HFFc6 (cell line): ENCODE data around the gene MAP1LC3C. TPM values are rescaled to one million over a fixed set of nuclear protein-coding genes. Genes with fewer than 3 reads are reported as not detected.
"Not testable (repeated sequence)": the region's sequence is repeated elsewhere in the genome, so short reads cannot be mapped to it uniquely, and the experiment has no call there.

Experiments used
- DNase-seq: peaks from one replicate; pipeline ENCODE4 v3.0.0-alpha.2; 2018
- H3K27ac Mint-ChIP-seq: 2 replicates; pipeline ENCODE4 v1.8.0; 2020; ENCODE audit warnings: mild to moderate bottlenecking, mixed read lengths
- H3K27me3 Mint-ChIP-seq: 2 replicates; pipeline ENCODE4 v1.8.0; 2021; ENCODE audit warnings: mild to moderate bottlenecking, moderate library complexity, mixed read lengths; ENCODE audit not compliant: insufficient read depth
- H3K36me3 Mint-ChIP-seq: 2 replicates; pipeline ENCODE4 v1.8.0; 2021; ENCODE audit warnings: low read depth, mixed read lengths
- H3K4me1 Mint-ChIP-seq: 2 replicates; pipeline ENCODE4 v1.8.0; 2020; ENCODE audit warnings: low read depth, mixed read lengths
- H3K4me3 Mint-ChIP-seq: 2 replicates; pipeline ENCODE4 v1.8.0; 2020; ENCODE audit warnings: mild to moderate bottlenecking, moderate library complexity, mixed read lengths
- H3K9me3 Mint-ChIP-seq: 2 replicates; pipeline ENCODE4 v1.8.0; 2020; ENCODE audit warnings: mild to moderate bottlenecking, mixed read lengths
- total RNA-seq, 6 experiments: library from RNA; stranded (reverse); fragmentation: NEBNext Ultra II Directional; extraction: Animal tissue kit (Norgen Biotek cat#: 25700); gene quantifications; 2 replicates in 1 of 6; 3 replicates in 5 of 6; pipeline ENCODE4 v1.2.3, GENCODE V29; 2021
- TF ChIP-seq, protein P1 (sequence below): fragments of 200-600 bp; sonication (generic); IDR thresholded peaks from 2 replicates; pipeline ENCODE4 v1.5.0; 2021; ENCODE audit warnings: antibody characterized with exemption, mild to moderate bottlenecking

MAP1LC3C gene
- total RNA-seq, 6 experiments from 2014 or later: not detected

DNA sequence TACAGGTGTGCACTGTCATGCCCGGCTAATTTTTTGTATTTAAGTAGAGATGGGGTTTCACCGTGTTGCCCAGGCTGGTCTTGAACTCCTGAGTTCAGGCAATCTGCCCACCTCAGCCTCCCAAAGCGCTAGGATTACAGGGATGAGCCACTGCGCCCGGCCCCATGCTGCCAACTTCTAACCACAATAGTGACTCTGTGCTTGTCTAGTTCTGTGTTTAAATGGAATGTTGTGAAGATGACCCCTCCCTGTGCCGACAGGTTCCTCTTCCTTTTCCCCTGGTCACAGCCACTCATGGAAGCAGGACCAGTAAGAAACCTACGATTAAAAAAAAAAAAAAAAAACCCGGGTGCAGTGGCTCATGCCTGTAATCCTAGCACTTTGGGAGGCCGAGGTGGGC lies 4.7 kb downstream of the MAP1LC3C start:
- Mint-ChIP-seq H3K9me3 (no peaks in the 10 kb centered on the region), H3K4me1 (peaks cover 38% of the 10 kb centered on the region), H3K27me3 (peaks cover 15% of the 10 kb centered on the region), H3K27ac (no peak overlapping the region), H3K36me3 (no peaks in the 10 kb centered on the region), H3K4me3 (no peak overlapping the region)
- DNase-seq: no peak
- TF ChIP-seq, protein P1, sequence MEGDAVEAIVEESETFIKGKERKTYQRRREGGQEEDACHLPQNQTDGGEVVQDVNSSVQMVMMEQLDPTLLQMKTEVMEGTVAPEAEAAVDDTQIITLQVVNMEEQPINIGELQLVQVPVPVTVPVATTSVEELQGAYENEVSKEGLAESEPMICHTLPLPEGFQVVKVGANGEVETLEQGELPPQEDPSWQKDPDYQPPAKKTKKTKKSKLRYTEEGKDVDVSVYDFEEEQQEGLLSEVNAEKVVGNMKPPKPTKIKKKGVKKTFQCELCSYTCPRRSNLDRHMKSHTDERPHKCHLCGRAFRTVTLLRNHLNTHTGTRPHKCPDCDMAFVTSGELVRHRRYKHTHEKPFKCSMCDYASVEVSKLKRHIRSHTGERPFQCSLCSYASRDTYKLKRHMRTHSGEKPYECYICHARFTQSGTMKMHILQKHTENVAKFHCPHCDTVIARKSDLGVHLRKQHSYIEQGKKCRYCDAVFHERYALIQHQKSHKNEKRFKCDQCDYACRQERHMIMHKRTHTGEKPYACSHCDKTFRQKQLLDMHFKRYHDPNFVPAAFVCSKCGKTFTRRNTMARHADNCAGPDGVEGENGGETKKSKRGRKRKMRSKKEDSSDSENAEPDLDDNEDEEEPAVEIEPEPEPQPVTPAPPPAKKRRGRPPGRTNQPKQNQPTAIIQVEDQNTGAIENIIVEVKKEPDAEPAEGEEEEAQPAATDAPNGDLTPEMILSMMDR: no peak

- TF ChIP-seq, protein P1: no peak
- DNase-seq: no peak
- peaks cover 18% of the 10 kb centered on the region for H3K27me3 Mint-ChIP-seq
- H3K9me3 Mint-ChIP-seq: no peaks in the 10 kb centered on the region
- no peak overlapping the region for H3K4me3 Mint-ChIP-seq
- no peaks in the 10 kb centered on the region for H3K36me3 Mint-ChIP-seq
- no peak overlapping the region for H3K27ac Mint-ChIP-seq
- peaks cover 36% of the 10 kb centered on the region for H3K4me1 Mint-ChIP-seq
Observed at GRCh38 chr1:241992734-241993133, 6.2 kb downstream of the MAP1LC3C start.

DNA sequence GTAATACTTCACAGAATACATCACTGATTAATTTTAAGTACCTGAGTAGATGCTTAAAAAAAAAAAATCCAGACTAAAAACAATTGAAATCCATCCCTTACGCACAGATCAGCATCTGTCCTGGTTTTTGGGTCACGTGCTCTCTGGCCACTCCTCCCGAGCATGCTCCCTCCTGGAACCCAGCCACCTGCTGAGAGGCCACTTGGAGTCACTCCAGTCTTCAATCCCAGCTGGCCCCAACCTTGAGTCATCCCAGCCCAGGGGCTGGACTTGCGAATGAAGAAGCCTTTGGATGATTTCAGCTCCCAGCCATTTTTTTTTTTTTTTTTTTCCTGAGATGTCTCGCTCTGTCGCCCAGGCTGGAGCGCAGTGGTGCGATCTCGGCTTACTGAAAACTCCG lies 8.9 kb downstream of the MAP1LC3C start:
- DNase-seq: peak; percentile 96
- Mint-ChIP-seq H3K36me3 (no peaks in the 10 kb centered on the region), H3K9me3 (no peaks in the 10 kb centered on the region), H3K4me3 (no peak overlapping the region), H3K27me3 (peaks cover 20% of the 10 kb centered on the region), H3K4me1 (peaks cover 36% of the 10 kb centered on the region), H3K27ac (no peak overlapping the region)
- TF ChIP-seq, protein P1: no peak

DNA sequence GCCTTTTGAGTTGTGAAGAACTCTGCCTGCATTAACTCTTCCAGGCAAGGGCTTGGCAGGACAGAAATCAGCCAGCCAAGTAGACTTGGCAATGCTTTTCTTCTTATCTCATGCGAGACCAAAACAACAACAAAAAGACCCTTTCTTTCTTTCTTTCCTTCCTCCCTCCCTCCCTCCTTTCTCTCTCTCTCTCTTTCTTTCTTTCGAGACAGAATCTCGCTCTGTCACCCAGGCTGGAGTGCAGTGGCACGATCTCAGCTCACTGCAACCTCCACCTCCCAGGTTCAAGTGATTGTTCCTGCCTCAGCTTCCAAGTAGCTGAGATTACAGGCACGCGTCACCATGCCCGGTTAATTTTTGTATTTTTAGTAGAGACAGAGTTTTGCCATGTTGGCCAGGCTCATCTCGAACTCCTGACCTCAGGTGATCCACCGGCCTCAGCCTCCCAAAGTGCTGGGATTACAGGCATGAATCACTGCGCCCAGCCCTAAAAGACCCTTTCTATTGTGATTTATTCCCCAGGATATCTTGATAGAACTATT lies 10.4 kb downstream of the MAP1LC3C start:
- not testable (repeated sequence) for DNase-seq, H3K9me3 Mint-ChIP-seq, H3K27ac Mint-ChIP-seq, H3K4me3 Mint-ChIP-seq, H3K36me3 Mint-ChIP-seq
- peaks cover 17% of the 10 kb centered on the region for H3K27me3 Mint-ChIP-seq
- peaks cover 36% of the 10 kb centered on the region for H3K4me1 Mint-ChIP-seq

DNA sequence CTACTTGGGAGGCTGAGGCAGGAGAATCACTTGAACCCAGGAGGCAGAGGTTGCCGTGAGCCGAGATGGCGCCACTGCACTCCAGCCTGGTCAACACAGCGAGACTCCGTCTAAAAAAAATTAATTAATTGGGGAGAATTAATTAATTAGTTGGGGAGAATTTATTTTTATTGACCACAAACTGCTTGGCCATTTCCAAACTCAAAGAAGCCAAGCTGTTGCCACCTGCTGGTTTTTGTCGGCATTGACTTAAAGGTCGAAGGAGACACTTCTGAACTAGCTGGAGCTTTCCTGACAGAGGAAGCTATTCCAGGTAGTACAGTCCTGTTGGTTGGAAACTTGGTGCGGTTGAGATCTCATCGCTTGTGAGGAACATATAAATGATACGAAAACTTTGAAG lies 13.1 kb downstream of the MAP1LC3C start:
- no peak overlapping the region for H3K27ac Mint-ChIP-seq
- no peak overlapping the region for H3K4me3 Mint-ChIP-seq
- TF ChIP-seq, protein P1: peak; percentile 77
- H3K27me3 Mint-ChIP-seq: peaks cover 15% of the 10 kb centered on the region
- no peaks in the 10 kb centered on the region for H3K9me3 Mint-ChIP-seq
- DNase-seq: peak; percentile 35
- H3K4me1 Mint-ChIP-seq: peaks cover 23% of the 10 kb centered on the region
- no peaks in the 10 kb centered on the region for H3K36me3 Mint-ChIP-seq

- TF ChIP-seq, protein P1: no peak
- Mint-ChIP-seq H3K4me3 (no peak overlapping the region), H3K27ac (no peak overlapping the region), H3K9me3 (no peaks in the 10 kb centered on the region), H3K4me1 (no peaks in the 10 kb centered on the region), H3K27me3 (peaks cover 7% of the 10 kb centered on the region; the same call in 1 of the 2 replicates), H3K36me3 (no peaks in the 10 kb centered on the region)
- no peak for DNase-seq
Observed at GRCh38 chr1:241979926-241980325, 19.0 kb downstream of the MAP1LC3C start.
